DND-41 (cell line): ENCODE measurements around the gene KIF1A.

Experiments
- ATAC-seq: fragments of 200-7000 bp; cut with Tn5 transposase; 3 replicates; pipeline ENCODE4 v1.9.1; 2021; ENCODE audit warnings: low read depth; ENCODE audit not compliant: insufficient read depth
- DNase-seq: peaks from one replicate; pipeline ENCODE4 v3.0.0-alpha.2; 2020
- H2AFZ ChIP-seq: 2 replicates; pipeline ENCODE4 v1.6.0; 2012; ENCODE audit warnings: low read depth, low read length
- H3K27ac ChIP-seq: 2 replicates; pipeline ENCODE4 v1.5.1; 2012; ENCODE audit warnings: low read length, inconsistent platforms
- H3K27me3 ChIP-seq: fragments of 200-600 bp; sonication (generic); 2 replicates; pipeline ENCODE4 v1.6.0; 2012; ENCODE audit warnings: low read length, mild to moderate bottlenecking, inconsistent platforms; ENCODE audit not compliant: insufficient read depth, poor library complexity
- H3K36me3 ChIP-seq: 2 replicates; pipeline ENCODE4 v1.5.1; 2012; ENCODE audit warnings: low read length, inconsistent platforms; ENCODE audit not compliant: insufficient read depth
- H3K4me1 ChIP-seq: 2 replicates; pipeline ENCODE4 v1.5.1; 2012; ENCODE audit warnings: mild to moderate bottlenecking, low read length; ENCODE audit not compliant: insufficient read depth
- H3K4me2 ChIP-seq: 2 replicates; pipeline ENCODE4 v1.6.0; 2012; ENCODE audit warnings: mild to moderate bottlenecking, moderate library complexity, low read length, inconsistent platforms; ENCODE audit not compliant: insufficient read depth
- H3K4me3 ChIP-seq, 2 experiments: fragments of 200-600 bp in 1 of 2; shearing (Covaris generic) in 1 of 2; 2 replicates each; pipeline ENCODE4 v1.5.1; 2012 to 2016; ENCODE audit warnings: inconsistent platforms in 2 of 2, low read length in 2 of 2, mild to moderate bottlenecking in 2 of 2, low read depth in 1 of 2, moderate library complexity in 1 of 2
- H3K79me2 ChIP-seq: 2 replicates; pipeline ENCODE4 v1.6.0; 2012; ENCODE audit warnings: low read length, inconsistent platforms; ENCODE audit not compliant: insufficient read depth
- H3K9ac ChIP-seq: 2 replicates; pipeline ENCODE4 v1.6.0; 2012; ENCODE audit warnings: low read depth, mild to moderate bottlenecking, inconsistent platforms, low read length, moderate library complexity
- H3K9me3 ChIP-seq: 2 replicates; pipeline ENCODE4 v1.5.1; 2012; ENCODE audit warnings: low read length, moderate library complexity, mild to moderate bottlenecking, inconsistent platforms; ENCODE audit not compliant: insufficient read depth, severe bottlenecking
- H4K20me1 ChIP-seq: 2 replicates; pipeline ENCODE4 v1.6.0; 2012; ENCODE audit warnings: low read length; ENCODE audit not compliant: insufficient read depth
- CTCF ChIP-seq: IDR thresholded peaks from 2 replicates; pipeline ENCODE4 v1.5.1; 2012; ENCODE audit warnings: borderline replicate concordance, low read length, moderate library complexity, mild to moderate bottlenecking; ENCODE audit not compliant: poor library complexity, severe bottlenecking; ENCODE audit errors: extremely low read depth
- EZH2 ChIP-seq: IDR thresholded peaks from 3 replicates; pipeline ENCODE4 v1.6.1; 2012; ENCODE audit warnings: borderline replicate concordance, low read depth, mild to moderate bottlenecking, moderate library complexity, low read length, inconsistent platforms; ENCODE audit not compliant: severe bottlenecking

Gene KIF1A

GRCh38 chr2:240732184-240732583 is 87.8 kb downstream of the KIF1A start:
- Histone ChIP-seq H3K27ac (no peak overlapping the region), H3K4me1 (no peaks in the 10 kb centered on the region), H3K9ac (no peak overlapping the region), H3K27me3 (peaks cover 3% of the 10 kb centered on the region), H2AFZ (no peak overlapping the region), H3K36me3 (no peaks in the 10 kb centered on the region), H3K4me2 (no peak overlapping the region), H3K4me3 (no peak overlapping the region), H3K9me3 (no peaks in the 10 kb centered on the region), H3K79me2 (no peaks in the 10 kb centered on the region), H4K20me1 (peaks cover 29% of the 10 kb centered on the region)
- ATAC-seq (no peak), DNase-seq (no peak)
- TF ChIP-seq CTCF (no peak), EZH2 (no peak)

- Histone ChIP-seq H3K9me3 (no peaks in the 10 kb centered on the region), H3K79me2 (no peaks in the 10 kb centered on the region), H3K27ac (no peak overlapping the region), H2AFZ (no peak overlapping the region), H3K27me3 (peaks cover 3% of the 10 kb centered on the region), H3K36me3 (no peaks in the 10 kb centered on the region), H3K4me1 (no peaks in the 10 kb centered on the region), H4K20me1 (peaks cover 29% of the 10 kb centered on the region), H3K4me2 (no peak overlapping the region), H3K9ac (no peak overlapping the region), H3K4me3 (no peak overlapping the region)
- TF ChIP-seq CTCF (no peak), EZH2 (no peak)
- DNase-seq (no peak), ATAC-seq (no peak)
Measured at GRCh38 chr2:240731178-240731545, 88.9 kb downstream of the KIF1A start.

GRCh38 chr2:240730501-240731177 is 89.4 kb downstream of the KIF1A start:
- Histone ChIP-seq H3K36me3 (no peaks in the 10 kb centered on the region), H3K4me1 (no peaks in the 10 kb centered on the region), H3K4me3 (no peak overlapping the region), H4K20me1 (peaks cover 29% of the 10 kb centered on the region), H3K27me3 (peaks cover 3% of the 10 kb centered on the region), H3K9me3 (no peaks in the 10 kb centered on the region), H3K27ac (no peak overlapping the region), H3K79me2 (no peaks in the 10 kb centered on the region), H2AFZ (no peak overlapping the region), H3K4me2 (no peak overlapping the region), H3K9ac (no peak overlapping the region)
- DNase-seq (no peak), ATAC-seq (no peak)
- no peak for TF ChIP-seq EZH2
- TF ChIP-seq CTCF, result no peak
